Activated T-cell treated with anti-CD3 and anti-CD28 coated beads for 1 hour (primary cell): ENCODE measurements around the gene PTPRD.

Source experiments
- DNase-seq: peaks from one replicate; pipeline ENCODE4 v3.0.0-alpha.2; 2020; ENCODE audit warnings: low read depth

PTPRD gene

DNA sequence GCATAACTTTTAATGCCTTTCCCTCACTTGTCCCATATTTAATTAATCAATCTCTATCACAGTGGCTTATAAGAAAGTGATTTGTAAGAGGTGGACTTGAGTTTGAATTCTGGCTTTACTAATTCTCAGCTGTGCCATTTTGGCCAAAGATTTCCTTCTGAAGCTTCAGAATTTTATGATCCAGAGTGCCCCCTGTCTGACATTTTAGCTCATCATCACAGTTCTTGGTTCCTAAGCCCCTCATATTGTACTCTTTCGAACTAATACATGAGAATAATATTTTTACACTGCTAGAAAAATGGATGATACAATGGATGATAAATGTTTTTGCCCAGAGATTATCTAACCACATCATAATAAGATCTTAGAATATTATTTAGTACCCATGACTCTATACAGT is 1014.1 kb downstream of the PTPRD start:
- DNase-seq: no peak

DNA sequence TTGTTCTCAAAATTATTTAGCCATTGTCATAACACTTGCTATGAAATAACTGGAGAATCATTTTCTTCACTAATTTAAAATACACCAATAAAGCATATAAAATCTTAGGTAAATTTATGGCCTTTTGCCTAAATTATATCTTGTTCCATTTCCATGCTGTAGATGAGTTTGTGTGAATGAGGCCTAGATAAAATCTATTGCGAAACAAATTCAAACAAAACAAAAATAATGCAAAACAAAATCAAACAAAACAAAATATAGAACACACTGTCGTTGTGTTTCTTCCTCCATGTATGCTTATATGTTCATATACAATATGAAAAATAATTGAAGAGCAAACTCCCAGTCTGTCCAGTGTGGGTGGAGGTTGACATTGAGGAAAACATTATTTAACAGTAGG is 1020.7 kb downstream of the PTPRD start:
- DNase-seq: no peak

DNA sequence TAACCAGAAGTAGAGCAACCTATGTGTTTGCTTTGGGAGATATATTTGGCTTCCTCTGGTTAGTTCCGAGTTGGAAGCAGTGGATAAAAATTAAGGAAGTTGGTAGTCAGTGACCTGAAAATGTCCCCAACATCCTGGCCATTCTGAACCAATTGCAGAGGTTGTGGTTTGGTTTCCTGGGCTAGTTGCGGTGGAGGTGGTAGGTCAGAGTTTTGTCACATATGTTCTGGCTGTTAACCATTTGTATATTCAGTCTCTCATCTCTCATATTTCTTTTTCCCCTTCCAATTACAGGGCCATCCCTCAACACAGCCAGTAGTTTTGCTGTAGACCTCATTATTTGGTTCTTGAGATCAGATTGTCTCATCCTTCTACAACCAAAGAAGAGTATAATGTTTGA is 1026.9 kb downstream of the PTPRD start:
- no peak for DNase-seq

DNA sequence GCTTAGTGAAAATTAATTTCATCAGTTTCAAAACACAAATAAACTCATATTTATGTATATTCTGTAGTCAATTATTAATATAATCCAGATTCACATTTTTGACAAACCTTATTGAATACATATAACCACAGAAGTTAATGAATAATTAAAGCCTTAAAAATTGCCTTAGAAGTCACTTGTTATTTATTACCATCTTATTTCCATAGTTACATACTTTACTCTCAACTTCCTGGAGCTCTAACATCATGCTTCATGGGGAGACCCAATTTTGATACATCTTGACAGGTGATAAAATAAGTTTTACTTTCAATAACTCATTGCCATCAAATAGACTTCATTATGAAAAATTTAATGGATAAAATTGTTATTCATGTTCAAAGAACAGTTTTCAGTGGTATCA is 1038.7 kb downstream of the PTPRD start:
- no peak for DNase-seq

DNA sequence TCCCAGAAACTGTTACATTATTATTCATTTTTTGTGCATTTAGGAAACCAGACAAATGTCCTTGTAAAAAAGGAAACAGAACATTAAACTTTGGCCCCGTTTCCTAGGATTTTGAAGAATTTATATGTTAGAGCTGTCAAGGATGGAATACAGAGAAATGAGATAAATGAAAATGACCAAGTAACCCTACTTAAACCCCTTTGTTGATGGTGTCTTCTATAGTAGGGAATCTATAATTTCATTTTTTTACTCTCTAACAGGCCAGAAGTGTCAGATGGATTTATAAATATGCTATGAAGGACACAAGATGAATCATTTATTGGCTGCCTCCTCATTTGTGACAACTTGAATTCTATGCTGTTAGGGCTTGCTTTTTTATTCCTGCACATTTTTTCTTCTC is 1047.1 kb downstream of the PTPRD start:
- DNase-seq: no peak

DNA sequence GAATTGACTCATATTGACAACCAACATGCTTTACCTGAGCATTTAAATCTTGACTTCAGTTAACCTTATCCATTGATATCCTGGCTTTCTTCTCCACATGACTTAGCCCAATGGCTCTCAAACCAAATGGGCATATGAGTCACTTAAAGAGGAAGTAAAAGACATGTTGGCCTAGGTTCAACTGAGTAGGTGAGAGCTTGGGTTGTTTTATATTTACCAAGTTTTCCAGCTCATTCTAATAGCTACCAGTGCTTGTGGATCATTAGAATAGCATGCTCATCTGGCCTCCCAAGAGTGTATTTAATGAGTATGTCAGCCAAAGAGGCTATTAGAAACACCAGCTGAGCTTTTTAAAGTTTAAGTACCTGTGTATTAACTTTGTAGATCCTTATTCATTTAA is 1049.0 kb downstream of the PTPRD start:
- no peak for DNase-seq

DNA sequence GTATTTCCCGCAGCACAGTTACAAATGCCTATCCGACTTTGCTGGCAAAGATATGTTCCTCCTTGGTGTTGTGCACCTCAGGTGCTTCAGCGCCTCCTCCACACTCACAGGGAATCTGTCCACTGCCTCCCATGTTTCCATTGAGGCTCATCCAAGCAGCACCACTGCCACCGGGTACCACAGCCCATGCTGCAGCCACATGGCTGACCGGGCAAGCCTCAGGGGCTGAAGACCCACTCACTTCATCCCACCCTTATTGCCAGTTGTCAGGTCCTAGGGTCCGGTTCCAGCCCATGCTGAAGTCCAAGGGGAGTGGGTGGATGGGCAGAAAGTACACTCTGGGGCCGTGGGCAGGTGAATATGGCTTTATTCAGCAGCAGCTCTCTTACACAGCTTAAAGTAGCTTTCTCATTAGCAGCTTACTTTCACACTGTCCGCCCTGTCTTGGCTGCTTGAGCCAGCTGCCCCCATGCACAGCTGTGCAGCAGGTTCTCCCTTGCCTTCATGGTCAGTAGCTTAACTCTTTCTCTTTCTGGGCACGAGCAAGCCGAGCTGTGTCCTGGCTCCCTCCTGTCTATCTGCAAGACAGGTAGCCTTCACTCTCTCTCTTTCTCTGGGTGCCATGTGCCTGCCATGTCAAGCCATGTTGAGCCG is 1052.3 kb downstream of the PTPRD start:
- DNase-seq: no peak

DNA sequence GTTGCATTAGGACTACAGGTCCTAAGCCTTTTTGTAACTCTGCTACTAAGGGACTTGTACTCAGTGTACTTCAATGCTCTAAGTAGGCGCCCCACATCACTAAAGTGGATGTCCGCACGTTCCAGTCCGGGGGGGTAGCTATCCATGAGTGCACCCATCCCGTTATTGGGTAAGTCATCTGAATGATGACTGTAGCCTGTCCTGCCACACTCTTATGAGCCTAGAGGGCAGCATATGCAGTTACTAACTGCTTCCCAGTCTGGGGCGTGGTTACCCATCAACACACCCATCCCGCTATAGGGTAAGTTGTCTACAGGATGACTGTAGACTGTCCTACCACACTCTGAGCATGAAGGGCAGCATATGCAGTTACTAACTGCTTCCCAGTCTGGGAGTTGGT is 1053.9 kb downstream of the PTPRD start:
- DNase-seq: no peak

DNA sequence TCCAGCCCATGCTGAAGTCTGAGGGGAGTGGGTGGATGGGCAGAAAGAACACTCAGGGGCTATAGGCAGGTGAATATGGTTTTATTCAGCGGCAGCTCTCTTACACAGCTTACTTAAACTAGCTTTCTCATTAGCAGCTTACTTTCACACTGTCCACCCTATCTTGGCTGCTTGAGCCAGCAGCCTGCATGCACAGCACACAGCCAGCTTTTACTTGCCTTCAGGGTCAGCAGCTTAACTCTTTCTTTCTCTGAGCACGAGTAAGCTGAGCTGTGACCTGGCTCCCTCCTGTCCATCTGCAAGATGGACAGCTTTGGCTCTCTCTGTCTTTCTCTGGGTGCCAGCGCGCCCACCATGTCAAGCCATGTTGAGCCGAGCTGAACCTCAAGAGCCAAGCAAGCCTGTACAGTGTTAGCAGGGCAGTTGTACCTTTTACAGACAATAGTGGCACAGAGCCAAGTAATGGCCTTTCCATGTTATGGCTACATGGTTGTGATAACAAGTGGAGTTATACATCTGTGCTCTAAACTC is 1054.9 kb downstream of the PTPRD start:
- DNase-seq: no peak

DNA sequence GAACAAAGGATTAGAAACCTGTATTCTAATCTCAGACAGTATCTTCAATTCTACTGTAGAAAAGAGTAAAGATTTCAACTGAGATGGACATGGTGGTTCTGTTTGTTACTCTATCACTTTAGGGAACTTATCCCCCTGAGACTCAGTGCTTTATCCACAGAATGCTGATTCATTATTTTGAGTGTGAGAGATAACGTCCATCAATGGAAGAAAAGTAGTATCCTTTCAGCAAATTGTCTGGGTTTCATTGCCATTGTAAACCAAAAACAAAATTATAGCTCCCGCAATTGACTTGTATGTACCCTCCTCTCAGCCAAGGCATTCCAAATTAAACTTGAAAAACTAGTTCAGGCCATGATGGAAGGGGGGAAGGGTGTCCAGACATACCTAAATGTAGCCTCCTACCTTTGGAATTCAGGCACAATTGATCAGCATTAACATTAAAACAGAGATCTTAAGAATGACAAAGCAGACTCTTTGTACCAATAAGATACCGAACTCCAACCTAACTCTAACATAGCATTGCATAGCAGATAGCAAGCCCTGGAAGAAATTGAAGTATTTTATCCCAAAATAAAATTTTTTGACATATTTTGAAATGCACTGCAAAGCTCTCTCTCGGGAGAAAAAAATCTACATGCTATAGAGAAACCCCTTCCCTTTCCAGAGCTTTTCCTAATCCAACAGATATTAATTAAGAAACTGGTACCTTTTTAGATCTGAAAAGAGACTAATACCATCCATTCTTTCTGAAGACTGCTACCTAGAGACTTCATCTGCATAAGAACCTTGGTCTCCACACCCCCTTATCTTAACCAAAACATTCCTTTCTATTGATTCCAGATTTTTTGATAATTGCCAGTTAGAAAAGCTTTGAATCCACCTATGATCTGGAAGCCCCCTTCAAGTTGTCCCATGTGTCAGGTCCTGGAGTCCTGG is 1055.7 kb downstream of the PTPRD start:
- no peak for DNase-seq

DNA sequence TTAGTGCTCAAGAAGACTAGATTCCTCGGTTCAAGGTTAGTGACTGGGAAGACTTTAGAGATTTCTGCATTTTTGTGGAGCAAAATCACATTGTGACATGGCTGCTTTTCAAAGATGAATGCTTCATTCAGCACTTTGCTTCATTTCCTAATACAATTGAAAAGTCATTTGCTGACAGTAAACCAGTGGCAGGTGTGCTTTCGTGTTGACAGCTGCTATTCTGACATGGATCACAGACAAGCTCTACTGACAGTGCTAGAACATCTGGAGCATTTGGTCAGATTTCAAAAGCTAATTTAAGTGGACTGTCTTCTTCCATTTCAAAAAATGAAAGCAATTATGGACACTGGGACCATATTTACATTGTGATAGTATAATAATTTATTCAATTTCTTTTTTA is 1060.1 kb downstream of the PTPRD start:
- no peak for DNase-seq

DNA sequence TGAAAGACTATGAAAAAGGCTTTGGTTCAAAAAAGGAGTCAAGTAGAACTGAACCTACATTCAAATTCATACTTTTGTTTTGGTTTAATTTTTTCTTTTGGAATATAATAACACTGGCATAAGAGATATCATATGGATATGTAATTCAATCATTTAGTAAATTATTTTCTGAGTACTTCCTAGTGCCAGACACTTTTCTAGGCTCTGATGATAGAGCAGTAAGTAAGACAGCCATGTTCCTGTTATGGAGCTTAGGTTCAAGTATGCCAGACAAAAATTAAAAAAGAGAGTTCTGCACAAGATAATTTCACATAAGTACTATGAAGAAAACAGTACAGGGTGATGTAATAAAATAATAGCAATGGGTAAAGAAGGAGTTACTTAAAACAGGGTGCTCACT is 1074.0 kb downstream of the PTPRD start:
- DNase-seq: no peak

DNA sequence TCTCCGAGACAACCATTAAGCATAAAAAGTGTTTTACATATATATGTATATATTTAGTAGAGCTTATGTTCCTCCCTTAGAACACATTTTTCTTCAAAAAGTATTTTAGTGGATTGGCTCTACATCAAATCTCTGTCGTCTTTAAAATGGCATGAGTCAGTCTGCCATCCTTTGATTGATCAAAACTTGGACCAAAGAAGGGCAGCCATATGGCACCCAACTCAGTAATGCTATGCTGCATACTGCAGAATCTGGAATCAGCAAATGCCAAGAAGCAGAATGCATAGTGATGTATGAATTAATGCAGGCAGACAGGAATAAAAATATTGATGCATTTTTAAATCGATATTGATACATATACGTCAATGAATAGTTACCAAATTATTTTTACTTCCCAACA is 1074.4 kb downstream of the PTPRD start:
- no peak for DNase-seq

DNA sequence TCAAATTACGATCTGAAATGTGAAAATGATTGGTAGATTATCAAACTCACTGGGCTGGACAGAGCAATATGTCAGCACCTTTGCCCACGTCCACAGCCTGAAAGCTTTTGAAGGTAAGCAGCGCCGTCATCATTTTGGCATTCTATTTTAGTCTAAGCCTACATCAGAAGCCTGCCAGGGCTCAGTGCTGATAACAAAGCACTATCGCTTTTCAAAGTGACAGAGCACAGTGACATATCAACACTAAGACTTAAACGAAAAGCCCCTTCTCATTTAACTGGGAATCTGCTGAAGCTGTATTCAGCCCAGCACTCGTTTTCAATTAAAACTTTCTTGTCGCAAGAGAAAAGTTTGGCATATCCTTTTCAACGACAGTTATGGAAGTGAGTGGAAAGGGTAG is 1076.3 kb downstream of the PTPRD start:
- DNase-seq: no peak

DNA sequence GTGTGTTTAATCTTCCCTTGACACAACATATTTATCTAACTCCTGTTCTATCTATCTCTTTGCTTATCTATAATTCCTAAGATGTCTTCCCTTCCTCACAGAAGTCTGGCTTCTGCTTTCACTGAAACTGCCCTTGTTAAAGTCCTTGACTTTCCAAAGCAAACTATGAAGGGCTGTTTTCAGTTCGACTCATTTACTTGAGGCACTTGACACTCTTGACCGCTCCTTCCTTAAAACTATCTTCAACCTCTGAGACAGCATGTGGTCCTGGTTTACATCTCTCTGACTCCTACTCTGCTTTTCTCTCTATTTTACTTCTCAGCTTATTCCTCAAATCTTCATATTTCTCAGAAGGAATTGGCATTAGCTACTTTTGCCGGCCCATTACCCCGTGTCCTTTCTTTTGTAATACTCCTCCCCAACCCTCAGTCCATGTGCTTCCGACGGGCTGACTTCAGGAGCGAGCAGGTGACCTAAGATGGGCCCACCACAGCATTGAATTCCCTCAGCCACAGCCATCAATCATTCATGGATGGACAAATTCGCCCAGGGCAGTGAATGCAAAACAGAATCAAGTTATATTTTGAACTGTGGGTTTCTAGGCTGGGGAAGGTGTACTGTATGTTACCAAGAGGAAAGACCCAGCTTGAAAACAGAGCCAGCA is 1089.2 kb downstream of the PTPRD start:
- DNase-seq: no peak

DNA sequence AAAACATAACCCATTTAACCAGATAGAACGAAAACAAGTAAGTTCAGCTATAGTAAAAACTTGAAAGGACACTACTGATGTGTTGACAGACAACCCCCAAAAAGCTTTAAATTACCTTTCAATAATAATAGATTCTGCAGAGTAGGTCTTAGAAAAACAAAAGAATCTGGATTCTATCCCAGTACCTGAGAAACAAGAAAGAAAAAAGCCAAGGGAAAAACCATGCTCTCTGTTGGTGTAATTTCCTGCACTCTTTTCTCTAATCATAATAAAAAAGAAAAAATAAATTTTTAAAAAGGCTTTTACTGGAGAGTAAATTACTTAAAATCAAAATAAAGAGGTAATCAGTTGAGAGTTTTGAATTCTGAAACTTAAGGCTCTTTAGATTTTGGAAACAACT is 1090.4 kb downstream of the PTPRD start:
- no peak for DNase-seq

DNA sequence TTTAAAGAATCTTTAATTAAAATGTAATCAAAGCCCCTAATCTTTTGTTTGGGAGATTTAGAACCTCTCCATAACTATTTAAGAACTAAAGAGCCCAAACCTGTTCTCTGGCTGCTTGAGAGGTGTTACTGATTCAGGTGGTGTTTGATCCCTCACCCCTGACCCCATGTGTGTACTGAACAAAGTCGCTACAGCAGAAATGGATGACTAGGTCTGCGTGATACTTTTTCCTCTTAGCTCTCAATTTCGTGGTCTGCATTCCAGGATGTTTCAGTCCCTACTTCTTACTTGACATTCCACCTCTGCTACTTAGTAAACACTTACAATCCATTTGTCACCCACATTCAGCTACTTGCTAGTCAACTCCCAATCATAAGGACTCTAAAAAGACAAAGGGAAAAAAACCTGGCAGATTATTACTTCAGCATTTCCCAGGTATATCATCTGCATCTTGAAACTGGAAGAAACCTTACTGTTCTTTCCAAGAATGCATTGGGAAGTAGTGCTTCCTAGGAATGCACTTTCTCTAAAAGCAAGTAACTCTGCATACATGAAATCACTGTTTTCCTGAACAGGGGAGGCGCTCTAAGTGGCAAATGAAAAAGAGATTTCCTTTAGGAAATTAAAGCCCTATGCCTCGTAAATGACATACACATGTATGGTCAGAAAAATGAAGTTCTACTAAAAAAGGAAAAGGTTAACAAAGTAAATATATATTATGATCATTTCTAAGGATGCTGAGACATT is 1091.6 kb downstream of the PTPRD start:
- no peak for DNase-seq

DNA sequence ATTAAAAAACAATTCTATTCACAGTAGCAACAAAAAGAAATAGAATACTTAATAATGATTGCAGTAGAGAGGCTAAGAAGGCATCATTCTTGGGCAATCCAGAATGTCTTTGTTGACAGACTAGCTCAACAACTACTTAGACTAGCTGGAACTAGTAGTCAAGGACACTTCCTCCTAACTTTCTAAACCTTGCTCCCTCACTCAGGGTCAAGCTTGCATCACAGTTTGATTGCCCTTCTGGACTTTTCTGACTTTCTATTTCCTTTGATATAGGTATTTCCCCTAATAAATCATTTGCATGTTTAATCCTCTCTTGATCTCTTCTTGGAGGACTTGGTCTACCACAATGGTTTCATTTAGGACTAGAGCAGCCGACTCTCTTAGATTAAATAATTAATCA is 1107.9 kb downstream of the PTPRD start:
- DNase-seq: no peak

DNA sequence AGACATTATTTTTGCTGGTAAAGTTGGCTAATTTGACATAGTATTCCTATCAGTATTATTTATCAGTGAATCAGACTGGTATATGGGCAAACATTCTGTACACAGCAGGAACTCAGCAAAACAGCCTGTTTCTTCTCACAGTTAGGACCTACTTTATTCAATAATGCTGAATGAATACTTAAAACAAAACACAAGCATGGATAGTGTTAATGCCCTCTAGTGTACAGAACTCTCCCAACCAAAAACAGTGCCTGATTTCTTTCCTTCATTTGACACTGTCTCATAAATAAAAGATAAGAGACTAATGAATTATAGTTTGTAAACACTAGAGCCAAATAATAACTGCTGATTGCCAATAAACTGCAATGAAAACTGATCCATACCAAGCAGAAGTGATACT is 1113.3 kb downstream of the PTPRD start:
- no peak for DNase-seq

DNA sequence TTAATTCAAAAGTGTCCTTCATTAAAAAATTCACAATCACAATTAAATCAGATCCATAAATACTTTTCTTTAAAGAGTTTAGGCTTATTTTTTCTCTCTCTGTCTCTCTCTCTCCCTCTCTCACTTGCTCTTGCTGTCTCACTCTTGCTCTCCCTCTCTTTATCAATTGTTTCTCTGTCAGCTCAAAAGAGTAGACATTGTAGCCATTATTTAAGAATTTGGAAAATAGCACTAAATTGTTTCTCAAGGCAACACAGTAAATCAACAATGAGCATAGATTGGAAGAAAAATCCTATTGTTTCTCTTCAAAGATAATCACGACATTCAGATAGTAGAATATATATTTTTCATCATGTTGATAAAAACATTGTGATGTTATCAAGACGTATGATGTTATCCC is 1114.0 kb downstream of the PTPRD start:
- no peak for DNase-seq

DNA sequence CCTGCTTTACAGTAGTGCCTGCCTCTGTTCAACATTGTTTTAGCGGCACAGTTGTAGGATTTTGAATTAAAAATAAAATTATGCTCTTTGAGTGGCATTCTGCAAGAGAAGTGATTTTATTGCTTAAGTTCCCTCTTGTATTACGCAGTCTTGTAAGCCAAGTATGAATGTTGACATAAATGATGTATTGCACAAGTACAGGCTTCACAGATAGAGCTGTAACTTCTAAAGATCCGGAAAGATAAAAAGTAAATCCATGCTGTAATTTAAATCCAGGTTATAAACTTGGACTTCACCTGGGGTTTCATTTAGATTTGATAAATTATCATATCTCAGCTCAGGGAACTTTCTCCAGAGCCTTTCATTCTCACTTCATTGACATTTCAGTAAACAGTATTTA is 1114.7 kb downstream of the PTPRD start:
- DNase-seq: no peak

DNA sequence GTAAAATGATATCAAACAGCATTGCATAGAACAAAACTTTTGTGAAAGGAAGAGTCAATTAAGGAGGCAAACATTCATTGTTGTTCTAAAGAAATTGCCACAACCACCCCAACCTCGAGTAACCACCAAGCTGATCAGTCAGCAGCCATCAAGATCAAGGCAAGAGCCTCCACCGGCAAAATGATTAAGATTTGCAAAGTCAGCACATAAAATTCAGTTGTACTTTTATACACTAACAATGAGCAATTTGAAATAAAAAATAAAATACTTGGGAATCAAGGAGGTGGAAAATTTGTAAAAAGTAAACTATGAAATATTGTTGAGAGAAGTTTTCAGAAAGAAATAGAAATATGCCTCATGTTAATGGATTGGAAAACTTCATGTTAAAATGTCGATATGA is 1118.5 kb downstream of the PTPRD start:
- no peak for DNase-seq
